ENCODE data around the gene FRMD5.
"Not testable (repeated sequence)": the region's sequence is repeated elsewhere in the genome, so short reads cannot be mapped to it uniquely, and the experiment has no call there.

Gene FRMD5

GRCh38 chr15:44028349-44028748 is 166.7 kb downstream of the FRMD5 start:
- no peak for DNase-seq

- no peak for DNase-seq
These were observed 170.9 kb downstream of the FRMD5 start for GRCh38 chr15:44024155-44024554.

- DNase-seq = no peak
These were observed 171.9 kb downstream of the FRMD5 start for GRCh38 chr15:44023176-44023575.

GRCh38 chr15:44018151-44018550 is 176.9 kb downstream of the FRMD5 start:
- DNase-seq = no peak

- no peak for DNase-seq
These were observed 179.3 kb downstream of the FRMD5 start for GRCh38 chr15:44015545-44016305.

GRCh38 chr15:44011238-44011854 is 183.7 kb downstream of the FRMD5 start:
- no peak for DNase-seq

GRCh38 chr15:44010089-44010488 is 185.0 kb downstream of the FRMD5 start:
- no peak for DNase-seq

- no peak for DNase-seq
These were observed 186.0 kb downstream of the FRMD5 start for GRCh38 chr15:44009038-44009437.

GRCh38 chr15:44000248-44000647 is 194.8 kb downstream of the FRMD5 start:
- not testable (repeated sequence) for DNase-seq

- DNase-seq = no peak
These were observed 196.5 kb downstream of the FRMD5 start for GRCh38 chr15:43998607-43999006.

GRCh38 chr15:43991206-43991605 is 203.9 kb downstream of the FRMD5 start:
- DNase-seq = no peak

GRCh38 chr15:43989938-43990337 is 205.1 kb downstream of the FRMD5 start:
- DNase-seq = no peak

- no peak for DNase-seq
These were observed 206.2 kb downstream of the FRMD5 start for GRCh38 chr15:43988900-43989299.

GRCh38 chr15:43987924-43988323 is 207.1 kb downstream of the FRMD5 start:
- no peak for DNase-seq

GRCh38 chr15:43985976-43986680 is 208.9 kb downstream of the FRMD5 start:
- DNase-seq = no peak

GRCh38 chr15:43981576-43981975 is 213.5 kb downstream of the FRMD5 start:
- no peak for DNase-seq

- no peak for DNase-seq
These were observed 217.8 kb downstream of the FRMD5 start for GRCh38 chr15:43977072-43977884.

- peak in 2 of 3 experiments; percentile 0 to 39 for DNase-seq
These were observed 219.3 kb downstream of the FRMD5 start for GRCh38 chr15:43975770-43976169.

- peak in 2 of 3 experiments; percentile 4 to 39 for DNase-seq
These were observed 219.7 kb downstream of the FRMD5 start for GRCh38 chr15:43975326-43975725.

- peak in 2 of 3 experiments; percentile 19 to 67 for DNase-seq
These were observed 220.2 kb downstream of the FRMD5 start for GRCh38 chr15:43974852-43975251.

GRCh38 chr15:43969802-43970375 is 225.2 kb downstream of the FRMD5 start:
- no peak for DNase-seq

GRCh38 chr15:43968551-43968950 is 226.5 kb downstream of the FRMD5 start:
- no peak for DNase-seq

- DNase-seq = no peak
These were observed 228.4 kb downstream of the FRMD5 start for GRCh38 chr15:43966646-43967045.
